Measurements from ENCODE around the gene ADAMTS14. TPM values are rescaled to one million over a fixed set of nuclear protein-coding genes. Genes with fewer than 3 reads are reported as not detected.

Gene ADAMTS14
- total and polyA plus RNA-seq, 7 donors: 0.03 to 0.18 (median 0.06) TPM; not detected in 3

DNA sequence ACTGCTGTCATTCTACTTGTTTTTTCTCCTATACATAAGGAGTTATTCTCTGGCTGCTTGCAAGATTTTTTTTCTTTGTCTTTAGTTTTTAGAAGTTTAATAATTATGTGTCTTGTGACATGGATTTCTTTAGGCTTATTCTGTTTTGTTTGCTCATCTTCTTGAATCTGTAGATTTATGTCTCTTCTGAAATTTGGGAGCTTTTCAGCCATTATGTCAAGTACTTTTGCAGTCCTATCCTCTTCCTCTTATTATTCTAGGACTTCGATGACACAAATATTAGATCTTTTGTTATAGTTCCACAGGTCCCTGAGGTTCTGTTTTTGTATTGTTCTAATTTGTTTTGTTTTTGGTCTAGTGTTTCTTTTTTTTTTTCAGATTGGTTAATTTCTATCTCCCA lies 129.5 kb downstream of the ADAMTS14 start:
- TF ChIP-seq, protein P1, sequence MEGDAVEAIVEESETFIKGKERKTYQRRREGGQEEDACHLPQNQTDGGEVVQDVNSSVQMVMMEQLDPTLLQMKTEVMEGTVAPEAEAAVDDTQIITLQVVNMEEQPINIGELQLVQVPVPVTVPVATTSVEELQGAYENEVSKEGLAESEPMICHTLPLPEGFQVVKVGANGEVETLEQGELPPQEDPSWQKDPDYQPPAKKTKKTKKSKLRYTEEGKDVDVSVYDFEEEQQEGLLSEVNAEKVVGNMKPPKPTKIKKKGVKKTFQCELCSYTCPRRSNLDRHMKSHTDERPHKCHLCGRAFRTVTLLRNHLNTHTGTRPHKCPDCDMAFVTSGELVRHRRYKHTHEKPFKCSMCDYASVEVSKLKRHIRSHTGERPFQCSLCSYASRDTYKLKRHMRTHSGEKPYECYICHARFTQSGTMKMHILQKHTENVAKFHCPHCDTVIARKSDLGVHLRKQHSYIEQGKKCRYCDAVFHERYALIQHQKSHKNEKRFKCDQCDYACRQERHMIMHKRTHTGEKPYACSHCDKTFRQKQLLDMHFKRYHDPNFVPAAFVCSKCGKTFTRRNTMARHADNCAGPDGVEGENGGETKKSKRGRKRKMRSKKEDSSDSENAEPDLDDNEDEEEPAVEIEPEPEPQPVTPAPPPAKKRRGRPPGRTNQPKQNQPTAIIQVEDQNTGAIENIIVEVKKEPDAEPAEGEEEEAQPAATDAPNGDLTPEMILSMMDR (IDR thresholded peaks at IDR 0.05): no peak
- ATAC-seq (no peak), DNase-seq (no peak)
- H3K4me1 ChIP-seq: no peaks in the 10 kb centered on the region
- H3K27me3 ChIP-seq (ENCODE audit: insufficient read depth in 3 of 3, low read length in 2 of 3): no peaks in the 10 kb centered on the region
- H3K4me3 ChIP-seq: no peak overlapping the region
- no peaks in the 10 kb centered on the region for H3K9me3 ChIP-seq
- intact Hi-C loops (cut with DNase I): no loop called here
- no peaks in the 10 kb centered on the region for H3K36me3 ChIP-seq (ENCODE audit: insufficient read depth in 1 of 2, low read depth in 1 of 2)
- WGBS, 3 donors: 68 to 89% (median 81%) methylated on average over 1 of the region's 1 CpG
- H3K27ac ChIP-seq: no peak overlapping the region

DNA sequence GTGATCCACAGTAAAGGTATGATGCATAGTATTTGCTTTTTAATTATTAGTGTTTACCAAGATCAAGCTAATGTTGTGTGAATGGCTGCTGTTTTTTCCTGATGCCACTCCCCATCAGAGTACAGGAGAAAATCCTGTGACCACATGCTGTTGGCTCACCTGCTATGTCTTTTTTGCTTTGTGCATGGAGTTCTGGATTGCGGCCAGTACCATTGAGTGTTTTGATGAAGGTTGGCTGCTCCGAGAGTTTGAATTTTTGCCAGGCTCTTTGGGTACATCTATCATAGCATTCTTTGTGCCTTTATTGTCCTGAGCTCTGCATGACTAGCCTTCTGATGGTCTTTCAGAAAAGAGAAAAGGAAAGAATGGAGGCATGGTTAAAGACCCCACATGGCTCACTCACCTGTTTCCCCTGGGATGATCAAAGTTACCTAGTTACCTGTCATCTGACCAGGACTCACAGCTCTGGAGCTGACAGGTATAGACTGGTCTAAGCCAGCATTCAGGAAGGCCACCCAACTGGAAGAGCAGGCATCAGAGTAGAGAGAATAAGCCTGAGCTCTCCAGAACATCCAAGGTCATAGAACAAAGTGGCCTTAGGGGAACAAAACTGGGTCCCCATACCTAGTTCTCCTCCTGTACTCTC lies 131.6 kb downstream of the ADAMTS14 start:
- 72 to 83% (median 81%) methylated on average over 2 of the region's 2 CpGs for WGBS, 3 donors
- H3K4me1 ChIP-seq: no peaks in the 10 kb centered on the region
- no peak for DNase-seq
- TF ChIP-seq, protein P1 (IDR thresholded peaks at IDR 0.05): no peak
- no peak overlapping the region for H3K4me3 ChIP-seq
- no peaks in the 10 kb centered on the region for H3K9me3 ChIP-seq
- no peaks in the 10 kb centered on the region for H3K36me3 ChIP-seq (ENCODE audit: insufficient read depth in 1 of 2, low read depth in 1 of 2)
- intact Hi-C loops (cut with DNase I): no loop called here
- no peaks in the 10 kb centered on the region for H3K27me3 ChIP-seq (ENCODE audit: insufficient read depth in 3 of 3, low read length in 2 of 3)
- H3K27ac ChIP-seq: no peak overlapping the region
- no peak for ATAC-seq

DNA sequence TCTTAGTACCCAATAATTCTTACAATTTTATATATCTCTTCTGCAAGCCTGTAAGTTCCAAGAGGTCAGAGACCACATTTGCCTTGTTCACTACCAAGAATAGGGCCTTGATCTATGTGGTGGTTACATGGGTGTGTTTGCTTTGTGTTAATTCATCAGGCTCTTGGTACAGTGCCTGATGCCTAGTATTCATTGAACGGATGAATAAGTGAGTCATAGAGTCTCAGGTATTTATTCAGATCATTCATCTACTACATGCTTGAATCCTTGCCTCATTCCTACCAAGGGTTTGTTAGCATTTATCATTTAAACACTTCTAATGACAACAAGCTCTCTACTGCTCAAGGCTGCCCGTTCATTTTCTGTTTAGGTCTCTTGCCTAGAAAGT lies 132.1 kb downstream of the ADAMTS14 start:
- no peaks in the 10 kb centered on the region for H3K27me3 ChIP-seq (ENCODE audit: insufficient read depth in 3 of 3, low read length in 2 of 3)
- no peaks in the 10 kb centered on the region for H3K4me1 ChIP-seq
- H3K9me3 ChIP-seq: no peaks in the 10 kb centered on the region
- TF ChIP-seq, protein P1 (IDR thresholded peaks at IDR 0.05): no peak
- H3K27ac ChIP-seq: no peak overlapping the region
- H3K4me3 ChIP-seq: no peak overlapping the region
- intact Hi-C loops (cut with DNase I): no loop called here
- DNase-seq: no peak
- WGBS, 3 donors: 74 to 85% (median 83%) methylated on average over 2 of the region's 2 CpGs
- no peaks in the 10 kb centered on the region for H3K36me3 ChIP-seq (ENCODE audit: insufficient read depth in 1 of 2, low read depth in 1 of 2)
- no peak for ATAC-seq

DNA sequence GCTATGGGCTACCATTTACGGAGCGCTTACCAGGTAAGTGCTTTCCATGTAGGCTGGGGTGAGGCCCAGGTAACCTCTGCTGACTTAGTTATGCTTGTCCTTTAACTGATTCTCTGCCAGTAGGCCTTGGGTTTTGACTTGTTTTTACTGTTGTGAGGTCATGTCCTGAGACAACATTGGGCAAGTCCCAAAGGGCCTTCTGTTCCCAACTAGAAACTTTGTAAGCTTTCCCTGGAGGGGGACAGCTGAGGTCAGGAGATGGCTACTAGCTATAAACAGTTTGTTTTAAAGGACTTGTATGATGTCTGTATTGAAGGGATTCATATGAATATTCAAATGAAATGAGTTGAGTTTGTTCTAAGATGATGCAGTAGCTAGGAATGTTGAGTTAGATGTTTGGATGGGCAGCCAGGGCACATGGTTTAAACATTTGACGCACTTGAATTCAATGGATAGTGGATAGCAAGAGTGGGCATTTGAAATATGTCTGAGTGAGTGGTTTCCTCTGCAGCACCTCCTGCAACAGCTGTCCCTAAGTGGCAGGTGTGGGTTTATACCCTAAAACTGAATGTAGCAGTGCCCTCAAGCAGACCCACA lies 133.4 kb downstream of the ADAMTS14 start:
- Histone ChIP-seq H3K27ac (no peak overlapping the region), H3K9me3 (no peaks in the 10 kb centered on the region), H3K4me3 (no peak overlapping the region), H3K36me3 (ENCODE audit: insufficient read depth in 1 of 2, low read depth in 1 of 2) (no peaks in the 10 kb centered on the region), H3K27me3 (ENCODE audit: insufficient read depth in 3 of 3, low read length in 2 of 3) (no peaks in the 10 kb centered on the region), H3K4me1 (no peaks in the 10 kb centered on the region)
- TF ChIP-seq, protein P1 (IDR thresholded peaks at IDR 0.05): no peak
- intact Hi-C loops (cut with DNase I): no loop called here
- ATAC-seq (no peak), DNase-seq (no peak)
- 87 to 97% (median 90%) methylated on average over 3 of the region's 3 CpGs for WGBS, 3 donors

DNA sequence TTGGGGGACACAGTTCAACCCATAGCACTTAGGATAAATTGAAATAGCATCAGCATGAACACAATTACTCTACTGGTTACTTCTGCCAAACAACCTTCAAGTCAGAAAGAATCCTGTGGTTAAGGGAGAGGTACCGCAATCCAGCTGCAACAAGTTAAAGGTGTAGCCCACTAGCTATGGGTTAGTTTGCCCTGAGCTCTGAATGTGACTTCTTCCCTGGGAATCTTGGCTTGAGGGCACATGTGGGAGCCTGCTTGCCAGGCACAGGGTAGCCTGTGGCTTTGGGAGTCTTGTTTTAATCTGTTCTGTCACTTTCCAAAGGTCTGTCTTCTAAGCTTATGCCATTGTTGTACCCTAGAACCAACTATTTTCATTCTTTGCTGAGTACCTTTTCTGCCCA lies 134.5 kb downstream of the ADAMTS14 start:
- intact Hi-C loops (cut with DNase I): no loop called here

More for the DNA sequence above, 134.5 kb downstream of the ADAMTS14 start:
- Histone ChIP-seq H3K9me3 (no peaks in the 10 kb centered on the region), H3K4me1 (no peaks in the 10 kb centered on the region), H3K36me3 (ENCODE audit: insufficient read depth in 1 of 2, low read depth in 1 of 2) (no peaks in the 10 kb centered on the region), H3K4me3 (no peak overlapping the region), H3K27ac (no peak overlapping the region), H3K27me3 (ENCODE audit: insufficient read depth in 3 of 3, low read length in 2 of 3) (no peaks in the 10 kb centered on the region)
- TF ChIP-seq, protein P1 (IDR thresholded peaks at IDR 0.05): no peak
- no peak for DNase-seq
- 100% methylated on average over 1 of the region's 1 CpG for WGBS, 3 donors
- no peak for ATAC-seq
